HEK293T (cell line): ENCODE results near the gene RNASEH2C.

Experiments
- BHLHE40 ChIP-seq: fragments of 450-650 bp; IDR thresholded peaks from 2 replicates; pipeline ENCODE4 v1.6.1; 2016; ENCODE audit warnings: mild to moderate bottlenecking, moderate library complexity, borderline replicate concordance
- CTBP1 ChIP-seq: fragments of 450-650 bp; IDR thresholded peaks from 2 replicates; pipeline ENCODE4 v1.6.1; 2016; ENCODE audit warnings: borderline replicate concordance
- FOXA1 ChIP-seq: fragments of 450-650 bp; IDR thresholded peaks from 2 replicates; pipeline ENCODE4 v1.6.1; 2016; ENCODE audit warnings: mild to moderate bottlenecking

- TF ChIP-seq CTBP1 (no peak), FOXA1 (no peak), BHLHE40 (no peak)
Measured at GRCh38 chr11:65712633-65713076, 7.9 kb downstream of the RNASEH2C start.
